Measurements from ENCODE around the gene FBXO24. TPM values are rescaled to one million over a fixed set of nuclear protein-coding genes. Genes with fewer than 3 reads are reported as not detected.

The FBXO24 gene
- total and polyA plus RNA-seq, 9 donors, result 0.80 to 2.2 (median 1.5) TPM

GRCh38 chr7:100574362-100575205, 11.5 kb upstream of the FBXO24 start:
- Histone ChIP-seq H3K27me3 (ENCODE audit: control insufficient read depth, insufficient read depth, low read length) (peaks cover 31% of the 10 kb centered on the region), H3K4me3 (ENCODE audit: low read length) (no peak overlapping the region), H3K27ac (ENCODE audit: low read length) (no peak overlapping the region), H3K9me3 (replicated peaks; ENCODE audit: control insufficient read depth, low read depth, low read length) (no peaks in the 10 kb centered on the region), H3K36me3 (ENCODE audit: control insufficient read depth, insufficient read depth, low read length) (peaks cover 55% of the 10 kb centered on the region), H3K4me1 (ENCODE audit: control insufficient read depth, insufficient read depth, low read length) (peaks cover 9% of the 10 kb centered on the region)
- 85% methylated on average over 21 of the region's 44 CpGs for WGBS (ENCODE audit: insufficient coverage)
- DNase-seq, result no peak

DNA sequence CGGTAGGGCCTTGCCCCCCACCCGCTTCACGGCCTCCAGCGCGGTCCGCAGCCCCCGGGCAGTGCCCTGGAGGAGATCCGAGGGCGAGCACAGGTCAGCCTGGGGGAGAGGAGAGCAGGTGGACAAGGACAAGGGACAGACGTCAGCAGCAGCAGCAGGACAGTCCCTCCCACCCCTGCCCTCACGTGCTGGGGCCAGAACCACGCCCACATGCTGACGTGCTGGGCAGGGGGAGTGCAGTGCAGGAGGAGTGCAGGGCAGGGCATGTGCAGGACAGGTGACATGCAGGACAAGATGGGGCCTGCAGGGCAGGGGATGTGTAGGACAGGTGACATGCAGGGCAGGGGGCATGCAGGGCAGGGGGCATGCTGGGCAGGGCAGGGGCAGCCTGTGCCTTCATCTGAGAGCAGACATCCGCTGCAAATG, 10.9 kb upstream of the FBXO24 start:
- H3K9me3 ChIP-seq (replicated peaks; ENCODE audit: control insufficient read depth, low read depth, low read length), result no peaks in the 10 kb centered on the region
- H3K27ac ChIP-seq (ENCODE audit: low read length), result no peak overlapping the region
- peaks cover 62% of the 10 kb centered on the region for H3K36me3 ChIP-seq (ENCODE audit: control insufficient read depth, insufficient read depth, low read length)
- peaks cover 2% of the 10 kb centered on the region for H3K4me1 ChIP-seq (ENCODE audit: control insufficient read depth, insufficient read depth, low read length)
- 85% methylated on average over 11 of the region's 14 CpGs for WGBS (ENCODE audit: insufficient coverage)
- peak; percentile 5 for DNase-seq
- no peak overlapping the region for H3K4me3 ChIP-seq (ENCODE audit: low read length)
- H3K27me3 ChIP-seq (ENCODE audit: control insufficient read depth, insufficient read depth, low read length), result peaks cover 25% of the 10 kb centered on the region

DNA sequence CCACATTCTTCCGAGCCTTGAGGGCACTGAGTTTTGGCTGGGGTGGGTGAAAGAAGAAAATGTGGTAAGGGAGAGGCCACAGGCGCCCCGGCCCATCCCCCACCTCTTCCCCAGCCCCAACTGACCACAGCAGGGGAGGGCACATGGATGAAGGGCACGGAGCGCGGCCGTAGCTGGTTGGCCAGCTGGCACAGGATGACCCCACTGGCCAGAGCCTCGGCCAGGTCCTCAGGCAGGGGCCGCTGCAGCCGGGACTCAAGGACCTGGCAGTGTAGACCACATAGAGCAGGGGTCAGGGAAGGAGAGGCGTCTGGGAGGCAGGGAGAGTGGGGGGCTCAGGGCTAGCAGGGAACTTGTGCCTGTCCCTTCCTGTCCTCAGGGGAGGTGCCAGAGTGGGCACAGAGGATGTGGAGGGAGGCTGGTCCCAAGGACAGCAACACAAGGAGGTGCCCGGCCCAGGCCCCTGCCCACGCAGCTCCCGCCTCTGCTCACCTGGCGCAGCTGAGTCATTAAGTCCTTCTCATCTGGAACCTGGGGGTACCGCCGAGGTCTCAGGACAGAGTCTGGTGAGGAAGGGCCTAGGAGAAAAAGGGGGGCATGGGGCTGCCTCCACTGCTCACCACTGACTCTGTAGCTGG, 10.3 kb upstream of the FBXO24 start:
- no peaks in the 10 kb centered on the region for H3K4me1 ChIP-seq (ENCODE audit: control insufficient read depth, insufficient read depth, low read length)

DNA sequence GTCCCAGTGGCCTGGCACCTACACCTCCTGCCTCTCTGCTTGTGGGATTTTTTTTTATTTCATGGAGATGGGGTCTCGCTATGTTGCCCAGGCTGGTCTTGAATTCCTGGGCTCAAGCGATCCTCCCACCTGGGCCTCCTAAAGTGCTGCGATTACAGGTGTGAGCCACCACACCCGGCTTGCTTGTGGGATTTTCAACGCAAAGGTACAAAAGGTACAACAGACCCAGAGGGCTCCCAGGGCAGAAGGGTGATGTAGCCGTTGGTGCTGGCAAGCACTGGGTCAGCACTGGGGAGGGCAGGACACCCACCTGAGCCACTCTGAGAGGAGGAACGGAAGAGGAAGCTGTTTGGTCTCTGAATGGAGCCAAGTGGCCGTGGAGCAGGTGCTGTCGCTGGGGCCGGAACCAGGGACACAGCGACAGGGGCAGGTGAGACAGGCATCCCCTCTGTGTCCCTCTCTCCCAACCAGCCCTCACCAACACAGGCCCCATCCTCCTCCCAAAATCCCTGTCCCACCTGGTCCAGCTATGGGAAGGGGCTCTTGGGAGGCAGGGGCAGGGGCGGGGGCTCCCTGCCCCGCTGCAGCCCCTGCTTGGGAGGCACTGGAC, 9.6 kb upstream of the FBXO24 start:
- Histone ChIP-seq H3K27ac (ENCODE audit: low read length) (no peak overlapping the region), H3K27me3 (ENCODE audit: control insufficient read depth, insufficient read depth, low read length) (peaks cover 12% of the 10 kb centered on the region), H3K4me3 (ENCODE audit: low read length) (no peak overlapping the region), H3K36me3 (ENCODE audit: control insufficient read depth, insufficient read depth, low read length) (peaks cover 74% of the 10 kb centered on the region), H3K9me3 (replicated peaks; ENCODE audit: control insufficient read depth, low read depth, low read length) (no peaks in the 10 kb centered on the region), H3K4me1 (ENCODE audit: control insufficient read depth, insufficient read depth, low read length) (no peaks in the 10 kb centered on the region)
- no peak for DNase-seq
- WGBS (ENCODE audit: insufficient coverage), result 82% methylated on average over 8 of the region's 13 CpGs

More for the DNA sequence above, 10.3 kb upstream of the FBXO24 start:
- Histone ChIP-seq H3K27me3 (ENCODE audit: control insufficient read depth, insufficient read depth, low read length) (peaks cover 18% of the 10 kb centered on the region), H3K9me3 (replicated peaks; ENCODE audit: control insufficient read depth, low read depth, low read length) (no peaks in the 10 kb centered on the region), H3K27ac (ENCODE audit: low read length) (no peak overlapping the region), H3K36me3 (ENCODE audit: control insufficient read depth, insufficient read depth, low read length) (peaks cover 68% of the 10 kb centered on the region), H3K4me3 (ENCODE audit: low read length) (no peak overlapping the region)
- no peak for DNase-seq
- 88% methylated on average over 9 of the region's 17 CpGs for WGBS (ENCODE audit: insufficient coverage)

GRCh38 chr7:100577103-100577502, 9.0 kb upstream of the FBXO24 start:
- Histone ChIP-seq H3K9me3 (replicated peaks; ENCODE audit: control insufficient read depth, low read depth, low read length) (no peaks in the 10 kb centered on the region), H3K36me3 (ENCODE audit: control insufficient read depth, insufficient read depth, low read length) (peaks cover 80% of the 10 kb centered on the region), H3K27ac (ENCODE audit: low read length) (no peak overlapping the region), H3K27me3 (ENCODE audit: control insufficient read depth, insufficient read depth, low read length) (peaks cover 7% of the 10 kb centered on the region), H3K4me1 (ENCODE audit: control insufficient read depth, insufficient read depth, low read length) (no peaks in the 10 kb centered on the region), H3K4me3 (ENCODE audit: low read length) (no peak overlapping the region)
- no peak for DNase-seq
- 89% methylated on average over 12 of the region's 24 CpGs for WGBS (ENCODE audit: insufficient coverage)

DNA sequence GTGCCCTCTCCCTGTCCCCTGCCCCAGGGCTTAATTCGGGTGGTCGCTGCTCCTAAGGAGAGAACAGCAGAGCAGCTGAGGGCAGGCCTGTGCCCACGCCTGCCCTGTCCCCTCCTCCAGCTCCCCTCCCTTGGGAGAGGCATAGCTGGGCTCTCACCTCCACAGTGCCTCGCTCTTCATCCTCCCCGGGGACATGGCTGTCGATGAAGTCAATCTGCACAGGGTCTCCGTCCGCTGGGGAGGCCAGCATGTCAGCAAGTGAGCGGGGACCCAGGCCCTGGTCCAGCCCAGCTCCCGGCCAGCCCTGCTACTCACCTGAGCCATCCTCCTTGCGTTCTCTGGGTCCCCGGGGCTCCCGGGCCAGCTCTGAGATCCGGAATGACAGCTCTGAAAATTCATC, 8.6 kb upstream of the FBXO24 start:
- Histone ChIP-seq H3K4me1 (ENCODE audit: control insufficient read depth, insufficient read depth, low read length) (peaks cover 4% of the 10 kb centered on the region), H3K27me3 (ENCODE audit: control insufficient read depth, insufficient read depth, low read length) (peaks cover 5% of the 10 kb centered on the region), H3K9me3 (replicated peaks; ENCODE audit: control insufficient read depth, low read depth, low read length) (no peaks in the 10 kb centered on the region), H3K4me3 (ENCODE audit: low read length) (no peak overlapping the region), H3K36me3 (ENCODE audit: control insufficient read depth, insufficient read depth, low read length) (peaks cover 84% of the 10 kb centered on the region), H3K27ac (ENCODE audit: low read length) (no peak overlapping the region)
- no peak for DNase-seq
- 84% methylated on average over 14 of the region's 14 CpGs for WGBS (ENCODE audit: insufficient coverage)

DNA sequence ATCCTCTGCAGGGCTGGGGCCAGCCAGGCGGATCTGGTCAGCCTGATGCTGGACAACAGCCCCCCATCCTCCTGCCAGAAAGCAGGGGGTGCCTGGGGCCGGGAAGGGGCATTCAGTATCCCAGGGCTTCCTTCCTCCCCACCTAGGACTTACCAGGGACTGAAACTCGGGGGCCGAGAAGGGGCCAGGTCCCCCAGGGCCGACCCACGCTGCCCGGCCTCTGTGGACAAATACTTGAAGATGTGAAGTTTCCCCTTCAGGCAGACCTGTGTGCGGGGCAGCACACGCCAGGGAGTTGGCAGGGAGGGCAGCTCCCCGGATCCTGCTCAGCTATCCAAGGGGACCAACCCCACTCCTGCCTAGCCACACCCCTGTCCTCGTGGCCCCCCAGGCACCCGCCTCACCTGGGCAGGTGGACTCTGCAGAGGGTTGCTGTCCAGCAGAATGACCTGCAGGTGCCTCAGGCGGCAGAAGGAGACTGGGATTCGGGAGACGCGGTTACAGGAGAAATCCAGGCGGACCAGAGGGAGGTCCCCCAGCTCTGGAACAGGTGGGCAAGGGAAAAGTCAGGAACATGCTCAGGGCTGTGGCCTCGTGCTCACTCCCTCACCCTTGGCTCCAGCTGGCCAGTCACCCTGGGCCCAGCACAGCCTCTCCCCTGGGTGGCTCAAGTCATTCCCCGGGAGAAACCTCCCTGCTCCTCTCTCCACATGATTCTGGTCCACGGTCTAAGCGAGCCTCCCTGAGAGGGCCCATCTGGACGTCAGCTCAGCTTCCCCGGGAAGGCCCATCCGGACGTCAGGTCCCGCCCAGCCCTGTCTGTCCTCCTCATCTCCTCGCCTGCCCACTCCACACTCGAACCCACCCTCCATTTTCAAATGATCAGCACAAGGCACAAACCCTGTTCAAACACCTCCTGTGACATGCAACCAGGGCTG, 7.6 kb upstream of the FBXO24 start:
- H3K9me3 ChIP-seq (replicated peaks; ENCODE audit: control insufficient read depth, low read depth, low read length), result no peaks in the 10 kb centered on the region
- DNase-seq, result no peak
- WGBS (ENCODE audit: insufficient coverage), result 80% methylated on average over 26 of the region's 28 CpGs
- peaks cover 92% of the 10 kb centered on the region for H3K36me3 ChIP-seq (ENCODE audit: control insufficient read depth, insufficient read depth, low read length)
- no peak overlapping the region for H3K4me3 ChIP-seq (ENCODE audit: low read length)
- peaks cover 14% of the 10 kb centered on the region for H3K4me1 ChIP-seq (ENCODE audit: control insufficient read depth, insufficient read depth, low read length)
- H3K27ac ChIP-seq (ENCODE audit: low read length), result no peak overlapping the region
- no peaks in the 10 kb centered on the region for H3K27me3 ChIP-seq (ENCODE audit: control insufficient read depth, insufficient read depth, low read length)

- H3K36me3 ChIP-seq (ENCODE audit: control insufficient read depth, insufficient read depth, low read length), result peaks cover 73% of the 10 kb centered on the region
These were observed 5.5 kb upstream of the FBXO24 start for GRCh38 chr7:100580466-100581283.

DNA sequence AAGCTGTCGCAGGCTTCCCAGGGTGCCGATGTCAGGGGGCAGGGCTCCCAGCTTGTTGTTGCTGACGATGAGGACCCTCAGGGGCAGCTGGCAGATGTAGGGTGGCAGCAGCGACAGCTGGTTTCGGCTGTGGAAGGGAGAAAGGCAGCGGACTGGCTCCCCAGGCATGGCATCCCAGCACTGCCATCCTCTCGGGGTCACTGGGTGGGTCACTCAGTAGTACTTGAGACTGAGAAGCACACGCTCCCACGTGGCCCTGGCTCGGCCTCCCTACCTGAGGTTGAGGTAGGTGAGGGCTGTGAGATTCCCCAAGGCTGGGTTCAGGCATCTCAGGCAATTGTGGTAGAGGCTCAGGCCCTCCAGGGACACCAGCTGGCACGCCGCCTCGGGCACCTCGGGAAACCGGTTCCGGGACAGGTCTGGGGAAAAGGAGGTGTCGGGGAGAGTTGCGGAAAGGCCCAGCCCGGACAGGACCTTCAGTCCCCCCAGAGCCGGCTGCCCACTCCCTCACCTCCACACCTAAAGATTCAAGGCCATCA, 4.0 kb upstream of the FBXO24 start:
- H3K27ac ChIP-seq (ENCODE audit: low read length), result no peak overlapping the region
- WGBS (ENCODE audit: insufficient coverage), result 92% methylated on average over 8 of the region's 20 CpGs
- peaks cover 34% of the 10 kb centered on the region for H3K4me1 ChIP-seq (ENCODE audit: control insufficient read depth, insufficient read depth, low read length)
- no peak overlapping the region for H3K4me3 ChIP-seq (ENCODE audit: low read length)
- DNase-seq, result no peak
- no peaks in the 10 kb centered on the region for H3K9me3 ChIP-seq (replicated peaks; ENCODE audit: control insufficient read depth, low read depth, low read length)
- H3K36me3 ChIP-seq (ENCODE audit: control insufficient read depth, insufficient read depth, low read length), result peaks cover 59% of the 10 kb centered on the region
- no peaks in the 10 kb centered on the region for H3K27me3 ChIP-seq (ENCODE audit: control insufficient read depth, insufficient read depth, low read length)

More at GRCh38 chr7:100580466-100581283, 5.5 kb upstream of the FBXO24 start:
- Histone ChIP-seq H3K27me3 (ENCODE audit: control insufficient read depth, insufficient read depth, low read length) (no peaks in the 10 kb centered on the region), H3K4me1 (ENCODE audit: control insufficient read depth, insufficient read depth, low read length) (peaks cover 32% of the 10 kb centered on the region), H3K27ac (ENCODE audit: low read length) (no peak overlapping the region), H3K9me3 (replicated peaks; ENCODE audit: control insufficient read depth, low read depth, low read length) (no peaks in the 10 kb centered on the region), H3K4me3 (ENCODE audit: low read length) (no peak overlapping the region)
- no peak for DNase-seq
- WGBS (ENCODE audit: insufficient coverage), result 86% methylated on average over 6 of the region's 11 CpGs

All from muscle of leg (tissue), 11 donors.